BLaER1 treated with 17β-estradiol and CSF1 and Interleukin-3, amounts not matched to agents 10 nM and 100 nM (cell line): ENCODE results near the gene ZNF469.

ENCODE experiments used
- H3K27ac ChIP-seq, 11 experiments: shearing (Covaris generic); formaldehyde crosslinking; 2 replicates each; pipeline ENCODE4 v1.8.1; 2022
- H3K27me3 ChIP-seq, 11 experiments: shearing (Covaris generic); formaldehyde crosslinking; 2 replicates each; pipeline ENCODE4 v1.8.1; 2022
- H3K36me3 ChIP-seq, 11 experiments: shearing (Covaris generic); formaldehyde crosslinking; 2 replicates each; pipeline ENCODE4 v1.8.1; 2022
- H3K4me1 ChIP-seq, 10 experiments: shearing (Covaris generic); formaldehyde crosslinking; 2 replicates each; pipeline ENCODE4 v1.8.1; 2022
- H3K4me2 ChIP-seq, 11 experiments: shearing (Covaris generic); formaldehyde crosslinking; 2 replicates each; pipeline ENCODE4 v1.8.1; 2022
- H3K4me3 ChIP-seq, 10 experiments: shearing (Covaris generic); formaldehyde crosslinking; 2 replicates each; pipeline ENCODE4 v1.8.1; 2022
- H3K9ac ChIP-seq, 11 experiments: shearing (Covaris generic); formaldehyde crosslinking; 2 replicates each; pipeline ENCODE4 v1.8.1; 2022
- H3K9me3 ChIP-seq, 11 experiments: shearing (Covaris generic); formaldehyde crosslinking; replicated peaks in 1 of 11; 2 replicates each; pipeline ENCODE4 v1.8.1; 2022
- H4K20me1 ChIP-seq, 11 experiments: shearing (Covaris generic); formaldehyde crosslinking; 2 replicates each; pipeline ENCODE4 v1.8.1; 2022
- Cebpa-rat ChIP-seq, 11 experiments: shearing (Covaris generic); IDR thresholded peaks; 2 replicates each; pipeline ENCODE4 v1.8.1; 2022

Gene ZNF469

DNA sequence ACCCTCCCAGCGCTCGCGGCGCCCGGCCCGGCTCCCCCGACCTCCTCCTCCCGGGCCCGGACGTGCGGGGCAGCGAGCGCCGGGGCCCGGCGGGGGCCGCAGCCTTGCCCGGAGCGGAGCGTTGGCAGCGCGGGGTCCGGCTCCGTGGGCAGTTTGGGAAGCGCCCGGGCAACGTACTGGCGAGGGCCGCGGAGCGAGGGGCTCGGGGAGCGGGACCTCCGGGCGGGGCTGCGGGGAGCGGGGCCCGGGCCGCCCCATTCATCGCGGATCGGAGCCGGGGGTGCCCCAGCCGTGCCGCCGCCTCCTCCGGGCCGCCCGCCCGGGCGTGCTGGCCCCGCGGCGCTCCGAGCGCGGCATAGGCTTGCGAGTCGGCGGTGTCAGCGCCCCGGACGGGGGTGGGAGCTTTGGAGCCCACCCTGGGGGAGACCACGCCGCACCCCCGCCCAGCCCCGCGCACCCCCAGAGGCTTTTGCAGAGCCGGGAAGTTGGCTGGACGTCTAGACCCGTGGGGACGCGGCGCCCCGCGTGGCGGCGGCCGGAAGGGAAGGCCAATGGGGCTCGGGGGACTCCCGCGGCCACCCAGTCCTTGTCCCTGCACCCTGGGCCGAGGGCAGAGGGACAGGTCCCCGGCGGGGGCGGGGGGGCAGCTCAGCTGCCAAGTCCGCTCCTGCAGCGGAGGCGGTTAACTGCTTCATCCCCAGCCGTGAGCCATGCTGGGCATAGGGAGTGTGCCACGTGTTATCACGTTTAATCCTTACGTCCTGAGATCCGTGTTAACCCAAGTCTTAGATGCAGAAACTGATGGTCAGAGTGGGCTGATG lies 852 bp downstream of the ZNF469 start:
- no peaks in the 10 kb centered on the region for H3K36me3 ChIP-seq
- H3K27ac ChIP-seq: no peak overlapping the region
- H3K27me3 ChIP-seq: peaks cover 62 to 85% (median 76%) of the 10 kb centered on the region in 11 experiments
- H3K4me1 ChIP-seq: peaks cover 20 to 32% (median 24%) of the 10 kb centered on the region in 10 experiments; a peak in 19 of 20 replicates
- H3K9me3 ChIP-seq: peaks cover 0 to 9% (median 0%) of the 10 kb centered on the region in 11 experiments; a peak in 2 of 22 replicates
- peaks cover 0 to 52% (median 27%) of the 10 kb centered on the region in 11 experiments; a peak in 17 of 22 replicates for H4K20me1 ChIP-seq
- no peak for TF ChIP-seq Cebpa-rat (IDR thresholded peaks at IDR 0.05)
- H3K9ac ChIP-seq: peak overlapping the region in 6 of 11 experiments; percentile 17 to 42 (median 25); a peak in 7 of 22 replicates
- H3K4me2 ChIP-seq: peak overlapping the region; percentile 66 to 85 (median 75)
- H3K4me3 ChIP-seq: peak overlapping the region; percentile 39 to 62 (median 45); a peak in 19 of 20 replicates

DNA sequence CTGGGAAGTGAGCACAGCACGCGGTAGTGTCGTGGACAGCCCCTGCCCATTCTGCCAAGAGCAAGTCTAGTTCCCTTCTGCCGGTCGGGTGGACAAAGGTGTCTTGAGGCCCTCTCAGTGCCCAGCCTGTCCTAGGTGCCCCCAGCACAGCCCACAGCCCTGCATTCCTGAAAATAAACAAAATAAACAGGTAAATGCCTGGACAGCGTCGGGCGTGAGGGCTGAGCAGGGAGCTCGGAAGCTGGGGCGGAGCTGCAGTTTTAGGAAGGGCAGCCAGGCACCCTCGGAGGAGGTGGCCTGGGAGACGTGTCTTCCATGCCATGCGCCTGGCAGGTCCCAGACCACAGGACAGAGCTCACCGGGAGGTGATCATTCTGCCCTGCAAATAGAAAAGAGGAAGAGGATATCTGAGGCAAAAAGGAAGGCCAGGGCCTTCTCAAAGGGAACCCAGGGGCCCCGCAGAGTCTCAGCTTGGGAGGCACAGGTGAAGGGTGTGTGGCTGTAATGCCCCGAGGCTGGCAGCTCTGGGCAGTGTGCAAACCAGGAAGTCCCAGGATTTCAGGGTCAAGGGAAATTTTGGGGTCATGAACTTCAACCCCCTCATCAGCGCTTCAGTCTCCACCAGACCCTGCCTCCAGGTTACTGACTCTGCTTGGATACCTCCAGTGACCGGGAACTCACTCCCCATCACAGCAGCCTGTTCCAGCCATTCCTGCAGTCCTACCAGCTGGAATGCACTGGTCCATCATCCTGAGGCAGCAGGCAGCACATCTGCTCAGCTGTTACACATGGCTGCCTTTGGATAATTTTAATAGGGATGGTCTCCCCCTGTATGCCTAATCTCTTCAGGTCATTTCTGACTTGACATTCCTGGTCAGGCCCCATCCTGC lies 1.7 kb downstream of the ZNF469 start:
- Histone ChIP-seq H3K4me3 (peak overlapping the region in 2 of 10 experiments; percentile 46 to 53; a peak in 5 of 20 replicates), H3K9ac (no peak overlapping the region), H3K27me3 (peaks cover 68 to 91% (median 85%) of the 10 kb centered on the region in 11 experiments), H4K20me1 (peaks cover 0 to 60% (median 27%) of the 10 kb centered on the region in 11 experiments; a peak in 17 of 22 replicates), H3K9me3 (peaks cover 0 to 9% (median 0%) of the 10 kb centered on the region in 11 experiments; a peak in 2 of 22 replicates), H3K4me2 (peak overlapping the region; percentile 66 to 85 (median 75); a peak in 14 of 22 replicates), H3K36me3 (no peaks in the 10 kb centered on the region), H3K4me1 (peaks cover 20 to 32% (median 24%) of the 10 kb centered on the region in 10 experiments; a peak in 19 of 20 replicates), H3K27ac (no peak overlapping the region)
- no peak for TF ChIP-seq Cebpa-rat (IDR thresholded peaks at IDR 0.05)

- no peak overlapping the region; a peak in 1 of 22 replicates for H3K4me2 ChIP-seq
- H3K4me1 ChIP-seq: peaks cover 20 to 38% (median 29%) of the 10 kb centered on the region in 10 experiments; a peak in 19 of 20 replicates
- H3K27ac ChIP-seq: no peak overlapping the region
- peaks cover 0 to 9% (median 0%) of the 10 kb centered on the region in 11 experiments; a peak in 2 of 22 replicates for H3K9me3 ChIP-seq
- H3K9ac ChIP-seq: no peak overlapping the region
- H4K20me1 ChIP-seq: peaks cover 0 to 63% (median 27%) of the 10 kb centered on the region in 11 experiments; a peak in 17 of 22 replicates
- H3K36me3 ChIP-seq: no peaks in the 10 kb centered on the region
- H3K4me3 ChIP-seq: no peak overlapping the region
- H3K27me3 ChIP-seq: peaks cover 69 to 97% (median 91%) of the 10 kb centered on the region in 11 experiments
- no peak for TF ChIP-seq Cebpa-rat (IDR thresholded peaks at IDR 0.05)
Observed at GRCh38 chr16:88385112-88385594, 2.4 kb downstream of the ZNF469 start.

DNA sequence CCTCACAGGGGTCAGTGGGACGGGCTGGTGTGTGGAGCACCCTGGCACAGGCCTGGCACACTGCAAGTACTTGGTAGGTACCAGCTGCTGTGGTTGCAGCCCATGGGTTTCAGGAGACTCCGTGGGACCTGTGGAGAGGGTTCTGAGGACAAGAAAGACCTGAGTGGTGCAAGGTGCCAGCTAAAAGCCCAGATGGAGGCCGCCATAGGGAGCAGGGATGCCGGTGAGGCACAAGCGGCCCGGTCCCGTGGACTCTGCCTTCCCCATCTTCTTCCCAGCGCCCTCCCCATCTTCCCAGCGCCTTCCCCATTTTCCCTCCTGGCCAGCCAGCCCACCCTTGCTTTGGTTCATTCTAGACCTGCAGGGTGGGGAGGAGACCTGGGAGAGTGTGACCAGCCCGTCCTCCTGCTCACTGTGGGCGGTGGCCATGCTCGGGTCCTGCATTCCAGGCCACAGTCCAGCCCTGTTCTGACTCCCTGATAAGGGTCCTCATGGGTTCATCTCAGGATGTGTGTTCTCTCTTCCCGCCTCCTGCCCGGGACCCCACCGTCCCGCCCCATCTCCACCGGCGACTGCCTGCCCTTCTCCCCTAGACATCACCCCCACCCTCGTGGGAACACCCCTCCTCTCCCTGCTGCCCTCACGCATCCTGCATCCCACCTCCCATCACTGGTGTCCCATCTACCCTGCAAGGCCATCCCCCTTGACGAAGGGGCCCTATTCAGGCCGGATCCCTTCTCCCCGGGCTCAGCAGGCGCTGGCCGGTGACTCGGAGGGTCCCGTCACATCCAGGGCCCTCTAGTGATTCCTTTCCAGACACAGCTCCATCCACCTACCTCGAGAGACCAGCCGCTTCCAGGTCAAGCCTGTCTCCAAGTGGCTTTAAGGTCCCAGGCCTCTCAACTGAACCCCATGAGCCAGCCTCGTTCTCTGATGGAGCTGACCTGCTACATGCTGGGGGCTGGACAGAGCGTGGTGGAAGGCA lies 3.4 kb downstream of the ZNF469 start:
- Histone ChIP-seq H3K27me3 (peaks cover 76 to 99% (median 98%) of the 10 kb centered on the region in 11 experiments), H3K9ac (no peak overlapping the region), H3K27ac (no peak overlapping the region), H3K9me3 (no peaks in the 10 kb centered on the region), H3K4me3 (no peak overlapping the region), H3K36me3 (no peaks in the 10 kb centered on the region), H3K4me2 (no peak overlapping the region), H4K20me1 (peaks cover 0 to 66% (median 27%) of the 10 kb centered on the region in 11 experiments; a peak in 17 of 22 replicates), H3K4me1 (peaks cover 20 to 42% (median 38%) of the 10 kb centered on the region in 10 experiments; a peak in 19 of 20 replicates)
- no peak for TF ChIP-seq Cebpa-rat (IDR thresholded peaks at IDR 0.05)

GRCh38 chr16:88387180-88387765 lies 4.5 kb downstream of the ZNF469 start:
- Histone ChIP-seq H3K27me3 (peaks cover 73 to 99% (median 98%) of the 10 kb centered on the region in 11 experiments), H4K20me1 (peaks cover 0 to 65% (median 25%) of the 10 kb centered on the region in 11 experiments; a peak in 17 of 22 replicates), H3K4me3 (no peak overlapping the region), H3K9me3 (no peaks in the 10 kb centered on the region), H3K9ac (no peak overlapping the region), H3K4me1 (peaks cover 20 to 44% (median 38%) of the 10 kb centered on the region in 10 experiments; a peak in 19 of 20 replicates), H3K4me2 (no peak overlapping the region), H3K36me3 (no peaks in the 10 kb centered on the region), H3K27ac (no peak overlapping the region)
- no peak for TF ChIP-seq Cebpa-rat (IDR thresholded peaks at IDR 0.05)

DNA sequence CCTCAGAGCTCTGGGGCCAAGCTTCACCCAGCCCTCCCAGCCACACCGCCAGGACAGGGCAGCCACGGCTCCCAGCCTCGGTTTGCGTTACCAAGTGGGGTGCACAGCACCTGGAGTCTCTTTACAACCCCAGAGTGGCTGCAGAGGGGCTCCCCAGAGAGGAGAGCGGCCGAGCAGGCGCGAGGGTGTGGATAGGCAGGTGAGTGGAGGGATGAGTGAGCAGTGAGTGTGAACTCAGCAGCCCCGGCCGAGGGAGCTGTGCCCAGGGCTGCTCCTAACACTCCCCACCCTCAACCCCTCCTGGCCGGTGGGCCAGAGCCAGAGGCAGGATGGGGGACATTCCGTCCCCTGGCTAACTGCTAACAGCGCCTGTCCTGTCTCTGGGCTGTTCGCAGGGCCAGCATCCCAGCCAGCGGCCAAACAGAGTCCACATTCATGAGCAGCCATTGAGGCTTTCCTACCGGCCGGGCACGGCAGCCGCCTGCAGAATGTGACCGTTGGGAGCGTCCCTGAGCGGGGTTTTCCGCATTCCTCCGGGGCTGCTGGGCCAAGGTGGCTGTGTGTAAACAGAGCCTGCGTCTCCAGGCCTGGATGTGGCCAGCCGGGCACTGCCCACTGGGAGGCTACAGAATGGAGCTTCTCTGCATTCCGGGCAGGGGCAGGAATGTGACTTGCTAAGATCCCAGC lies 5.3 kb downstream of the ZNF469 start:
- peaks cover 0 to 56% (median 17%) of the 10 kb centered on the region in 11 experiments; a peak in 17 of 22 replicates for H4K20me1 ChIP-seq
- H3K9me3 ChIP-seq: no peaks in the 10 kb centered on the region
- no peak for TF ChIP-seq Cebpa-rat (IDR thresholded peaks at IDR 0.05)
- no peak overlapping the region for H3K4me2 ChIP-seq
- H3K27ac ChIP-seq: no peak overlapping the region
- H3K4me1 ChIP-seq: peaks cover 22 to 47% (median 37%) of the 10 kb centered on the region in 10 experiments
- H3K9ac ChIP-seq: no peak overlapping the region
- H3K36me3 ChIP-seq: no peaks in the 10 kb centered on the region
- peaks cover 73 to 99% (median 98%) of the 10 kb centered on the region in 11 experiments for H3K27me3 ChIP-seq
- H3K4me3 ChIP-seq: no peak overlapping the region

- no peak for TF ChIP-seq Cebpa-rat (IDR thresholded peaks at IDR 0.05)
- no peaks in the 10 kb centered on the region for H3K36me3 ChIP-seq
- no peaks in the 10 kb centered on the region for H3K9me3 ChIP-seq
- H3K9ac ChIP-seq: no peak overlapping the region
- H4K20me1 ChIP-seq: peaks cover 0 to 45% (median 6%) of the 10 kb centered on the region in 11 experiments; a peak in 14 of 22 replicates
- no peak overlapping the region for H3K27ac ChIP-seq
- H3K4me3 ChIP-seq: no peak overlapping the region
- H3K4me2 ChIP-seq: no peak overlapping the region
- H3K27me3 ChIP-seq: peaks cover 73 to 99% (median 98%) of the 10 kb centered on the region in 11 experiments
- H3K4me1 ChIP-seq: peaks cover 14 to 41% (median 29%) of the 10 kb centered on the region in 10 experiments; a peak in 18 of 20 replicates
Observed at GRCh38 chr16:88389191-88389590, 6.4 kb downstream of the ZNF469 start.
